NCI-H2196 (cell line): ENCODE data around the gene PCSK4.

Experiments used
- DNase-seq: peaks from one replicate; lab custom pipeline; 2025; ENCODE audit not compliant: unreplicated experiment; lab: John Stamatoyannopoulos, UW

PCSK4 gene

GRCh38 chr19:1457031-1457739 is 33.0 kb downstream of the PCSK4 start:
- no peak for DNase-seq

GRCh38 chr19:1456121-1456900 is 33.8 kb downstream of the PCSK4 start:
- no peak for DNase-seq

GRCh38 chr19:1455336-1456120 is 34.6 kb downstream of the PCSK4 start:
- peak; percentile 98 for DNase-seq

- DNase-seq: peak; percentile 70
Observed at GRCh38 chr19:1455002-1455335, 35.2 kb downstream of the PCSK4 start.

DNA sequence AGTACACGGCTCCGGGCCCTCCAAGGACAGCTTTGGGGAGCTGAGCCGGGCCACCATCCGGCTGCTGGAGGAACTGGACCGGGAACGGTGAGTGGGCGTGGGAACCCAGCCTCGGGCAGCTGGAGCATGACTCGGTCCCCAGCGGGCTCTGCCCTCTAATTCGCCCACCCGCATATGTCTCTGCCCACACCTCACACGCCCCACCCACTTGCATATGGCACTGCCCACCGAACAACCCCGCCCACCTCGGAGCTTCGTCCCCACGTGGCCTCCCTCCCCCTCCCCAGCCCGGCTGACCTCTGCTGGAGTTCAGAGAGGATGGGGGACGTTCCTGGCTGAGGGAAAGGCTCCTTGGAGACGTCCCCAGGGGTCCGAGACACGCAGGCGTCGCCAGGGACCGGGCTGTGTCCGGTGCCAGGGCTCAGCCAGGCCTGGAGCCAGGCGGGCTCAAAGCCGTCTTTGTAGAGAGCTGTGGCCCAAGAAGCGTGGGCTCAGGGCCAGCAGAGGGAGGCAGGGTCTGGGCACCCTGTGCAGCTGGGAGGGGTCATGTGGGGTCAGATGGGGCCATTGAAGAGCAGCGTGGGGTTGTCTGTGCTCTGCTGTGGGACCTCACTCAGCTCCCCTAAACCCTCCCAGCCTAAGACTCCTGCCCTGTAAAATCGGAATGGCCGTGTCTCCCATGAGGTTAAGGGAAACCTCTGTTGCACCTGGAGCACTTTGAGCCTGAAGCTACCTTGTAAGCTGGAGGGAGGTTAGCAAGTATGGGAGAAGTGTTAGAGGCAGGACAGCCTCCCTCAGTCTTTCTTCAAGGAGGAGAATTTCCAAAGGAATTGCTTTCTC is 36.4 kb downstream of the PCSK4 start:
- peak; percentile 63 for DNase-seq

DNA sequence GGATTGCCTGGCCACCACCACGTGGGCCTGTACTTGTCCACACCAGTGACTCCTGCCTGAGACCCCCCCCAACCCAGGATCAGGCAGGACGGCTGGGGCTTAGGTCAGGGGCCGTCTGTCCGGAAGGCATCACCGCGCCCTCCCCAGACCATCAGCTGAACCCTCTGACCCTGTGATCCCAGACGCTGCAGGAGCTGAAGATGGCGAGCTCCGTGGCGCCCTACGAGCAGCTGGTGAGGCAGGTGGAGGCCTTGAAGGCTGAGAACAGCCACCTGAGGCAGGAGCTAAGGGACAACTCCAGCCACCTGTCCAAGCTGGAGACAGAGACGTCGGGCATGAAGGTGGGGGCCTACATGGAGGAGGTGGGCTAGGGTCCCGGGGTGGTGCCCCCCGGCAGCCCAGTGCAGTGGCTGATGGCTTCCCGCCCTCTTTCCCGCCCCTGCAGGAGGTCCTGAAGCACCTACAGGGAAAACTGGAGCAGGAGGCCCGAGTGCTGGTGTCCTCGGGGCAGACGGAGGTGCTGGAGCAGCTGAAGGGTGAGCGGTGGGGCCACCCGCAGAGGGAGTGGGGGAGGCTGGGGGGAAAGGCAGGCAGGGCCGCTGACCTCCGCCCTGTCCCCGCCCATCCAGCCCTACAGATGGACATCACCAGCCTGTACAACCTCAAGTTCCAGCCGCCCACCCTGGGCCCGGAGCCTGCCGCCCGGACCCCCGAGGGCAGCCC is 37.2 kb downstream of the PCSK4 start:
- no peak for DNase-seq

DNA sequence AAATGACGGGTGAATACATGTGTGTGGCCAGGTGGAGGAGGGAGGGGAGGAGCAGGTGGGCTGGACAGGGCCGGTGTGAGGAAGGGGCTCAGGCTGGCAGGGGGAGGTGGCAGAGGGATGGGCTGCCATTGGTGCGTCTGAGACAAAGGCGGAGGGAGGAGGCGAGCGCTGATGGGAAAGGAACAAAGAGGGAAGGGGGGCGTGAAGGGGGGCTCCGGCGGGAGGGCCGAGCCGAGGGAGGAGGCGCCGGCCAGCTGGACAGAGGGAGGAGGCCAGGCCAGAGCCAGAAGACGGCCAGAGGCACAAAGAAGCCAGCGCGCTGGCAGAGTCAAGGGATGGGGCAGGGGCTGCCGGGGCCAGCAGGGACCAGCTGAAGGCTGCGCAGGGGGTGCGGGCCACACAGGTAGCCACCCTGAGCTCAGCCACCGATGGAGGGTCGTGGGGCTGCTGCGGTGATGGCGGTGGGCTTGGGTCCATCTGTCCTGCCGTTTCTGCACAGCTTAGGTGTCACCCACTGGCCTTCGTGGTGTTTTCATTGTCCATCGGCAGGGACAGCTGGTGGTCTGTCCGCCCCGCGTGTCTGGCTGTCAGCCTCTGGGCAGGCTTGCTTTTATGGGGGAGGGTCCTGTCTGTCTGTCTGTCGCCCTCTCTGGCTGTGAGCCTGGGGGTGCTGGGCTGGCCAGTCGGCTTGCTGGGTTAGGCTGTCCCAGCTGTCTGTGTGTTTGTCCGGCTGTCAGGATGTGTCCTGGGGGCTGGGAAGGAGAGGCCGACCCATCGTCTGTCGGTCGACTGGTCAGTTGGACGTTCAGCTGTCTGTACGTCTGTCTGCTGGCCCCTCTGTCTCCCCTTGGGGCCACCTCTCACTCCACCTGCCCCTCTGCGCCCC is 38.0 kb downstream of the PCSK4 start:
- no peak for DNase-seq

- no peak for DNase-seq
Observed at GRCh38 chr19:1450735-1451731, 39.1 kb downstream of the PCSK4 start.

DNA sequence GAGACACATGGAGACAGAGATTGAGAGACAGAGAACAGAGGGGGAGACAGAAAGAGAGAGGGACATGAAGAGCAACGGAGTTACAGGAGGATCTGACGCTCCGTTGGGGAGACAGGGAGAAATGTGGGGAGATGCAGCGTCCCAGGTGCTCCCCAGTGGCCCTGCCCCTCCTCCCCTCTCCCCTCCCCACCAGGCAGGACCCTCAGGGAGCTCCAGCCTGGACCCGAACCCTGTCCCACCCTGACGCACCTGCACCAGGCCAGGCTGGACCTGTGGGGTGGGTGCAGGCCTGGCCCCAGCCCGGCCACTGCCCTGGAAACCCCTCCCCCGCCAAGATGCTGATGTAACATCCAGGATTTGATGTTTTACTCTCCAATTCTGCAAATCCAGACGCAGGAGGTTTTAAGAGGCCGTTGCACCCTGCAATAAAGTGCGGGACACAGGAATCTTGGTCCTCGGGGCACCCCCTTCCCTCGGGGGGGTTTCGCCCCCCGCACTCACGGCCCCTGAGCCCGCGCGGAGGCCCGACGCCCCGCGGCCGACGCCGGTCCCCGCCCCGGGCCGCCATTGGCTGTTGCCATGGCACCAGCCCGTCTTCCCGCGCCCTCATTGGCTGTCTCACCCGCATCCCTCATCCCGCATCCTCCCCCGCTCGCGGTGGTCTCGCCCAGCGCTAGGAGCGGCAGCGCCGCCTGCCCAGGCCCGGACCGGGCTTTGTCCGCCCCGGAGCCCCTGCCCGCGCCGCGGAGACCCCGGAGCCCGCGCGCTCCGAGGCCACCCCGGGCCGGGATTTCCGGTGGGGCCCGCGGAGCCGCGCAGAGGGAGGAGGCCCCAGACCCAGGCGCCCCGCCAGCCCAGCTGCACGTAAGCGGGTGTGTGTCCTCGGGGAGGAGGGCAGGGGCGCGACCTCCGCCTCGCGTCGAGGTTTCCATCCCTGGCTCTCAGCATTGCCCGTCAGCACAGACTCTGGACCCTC is 40.4 kb downstream of the PCSK4 start, which contains the start of gene APC2:
Gene APC2, plus strand, starts transcription at position 655 of the 976 bp plus-strand sequence. CDS start 2,881 bp downstream, outside the sequence.
- DNase-seq: peak; percentile 73

DNA sequence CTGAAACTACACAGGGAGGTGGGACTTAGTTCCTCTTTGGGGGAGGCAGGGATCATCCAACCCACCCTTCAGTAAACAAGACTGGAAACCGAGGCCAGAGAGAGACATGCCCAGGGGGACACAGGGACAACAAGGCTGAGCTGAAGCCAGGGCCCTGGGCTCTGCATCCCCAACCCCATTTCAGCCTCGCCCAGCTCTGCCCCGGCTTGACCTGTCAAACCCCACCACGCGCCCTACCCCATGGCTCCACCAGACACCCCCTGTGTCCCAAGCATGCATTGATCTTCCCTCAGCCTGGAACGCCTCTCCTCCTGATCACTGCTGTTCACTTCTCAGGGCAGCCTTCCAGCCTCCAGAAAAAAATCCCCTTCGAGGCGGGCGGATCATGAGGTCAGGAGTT is 42.2 kb downstream of the PCSK4 start:
- DNase-seq: no peak

- no peak for DNase-seq
Observed at GRCh38 chr19:1447504-1447903, 42.6 kb downstream of the PCSK4 start.

- no peak for DNase-seq
Observed at GRCh38 chr19:1446713-1447481, 43.3 kb downstream of the PCSK4 start.

DNA sequence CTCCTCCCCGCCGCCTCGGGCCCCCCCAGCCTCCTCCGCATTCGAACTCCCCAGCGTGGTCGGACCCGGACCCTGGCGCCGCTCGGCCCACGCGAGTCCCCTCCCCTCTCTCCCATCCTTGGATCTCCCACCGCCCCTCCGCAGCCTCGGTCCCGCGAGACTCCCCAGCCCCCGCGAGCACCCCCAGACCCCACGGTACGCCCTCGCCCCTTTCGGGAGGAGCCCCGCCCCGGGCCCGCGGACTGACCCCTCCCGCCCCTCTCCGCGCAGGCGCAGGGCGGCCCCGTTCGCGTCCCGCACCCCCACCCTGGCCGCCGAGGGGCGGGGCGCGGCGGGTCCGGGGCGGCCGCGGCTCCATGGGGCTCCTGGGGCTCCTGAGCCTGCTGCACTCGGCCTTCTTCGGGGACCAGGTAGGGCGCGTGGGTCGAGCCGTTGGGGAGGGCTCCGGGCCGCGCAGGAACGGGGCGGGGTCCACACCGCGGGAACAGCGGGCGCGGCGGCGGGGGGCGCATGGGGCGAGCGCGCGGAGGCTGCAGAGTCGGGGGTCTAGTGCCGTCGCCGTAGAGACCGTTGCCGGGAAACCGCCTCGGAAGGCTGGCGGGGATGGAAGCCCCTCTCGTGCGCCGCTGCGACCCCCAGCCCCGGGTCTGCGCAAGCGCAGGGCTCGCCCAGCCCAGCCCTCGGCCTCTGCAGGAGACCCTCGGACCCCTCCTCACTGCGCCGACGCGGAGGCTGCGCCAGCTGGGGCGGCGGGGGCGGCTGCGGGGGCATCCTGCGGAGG is 44.0 kb downstream of the PCSK4 start:
- DNase-seq: peak; percentile 84

DNA sequence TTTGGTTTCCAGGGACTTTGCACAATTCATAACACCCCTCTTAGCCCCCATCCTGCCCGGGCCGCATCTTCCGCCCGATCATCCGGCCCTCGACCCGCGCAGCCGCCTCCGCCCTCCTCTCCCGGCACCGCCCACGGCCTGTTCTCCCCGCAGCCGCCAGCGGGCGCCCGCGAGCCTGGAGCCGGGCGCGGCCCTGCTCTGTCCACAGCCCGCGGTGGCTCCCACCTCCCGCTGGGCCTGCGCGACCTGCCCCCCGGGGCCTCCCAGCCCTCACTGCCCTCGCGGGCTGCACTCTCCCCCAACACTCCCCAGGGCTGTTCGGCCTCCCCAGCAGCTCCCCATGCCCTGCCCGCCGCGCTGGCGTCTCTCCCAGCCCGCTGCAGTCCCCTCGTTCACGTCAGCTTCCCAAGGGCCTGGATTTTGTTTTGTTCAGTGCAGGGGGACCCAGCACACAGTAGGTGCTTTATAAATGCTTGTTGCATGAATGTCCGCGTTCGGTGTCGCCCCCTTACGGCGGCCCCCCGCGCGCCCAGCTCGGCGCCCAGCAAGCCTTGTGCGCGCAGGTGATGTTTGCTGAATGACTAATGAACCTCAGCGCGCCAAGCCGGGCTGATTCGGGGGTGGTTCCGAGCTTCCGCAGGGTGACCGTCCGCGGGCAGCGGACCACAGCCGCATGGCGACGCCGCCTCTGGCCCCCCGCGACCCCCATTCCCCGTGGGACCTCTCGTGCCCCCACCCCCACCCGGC is 44.8 kb downstream of the PCSK4 start:
- peak; percentile 82 for DNase-seq
